GM12801 (cell line): ENCODE measurements around the gene C18orf54.

Source experiments
- CTCF ChIP-seq: IDR thresholded peaks from one replicate; pipeline ENCODE4 v1.5.1; 2011; ENCODE audit warnings: control low read depth; ENCODE audit not compliant: insufficient read length; ENCODE audit errors: extremely low read depth

Gene C18orf54

GRCh38 chr18:54335638-54336173, 22.0 kb upstream of the C18orf54 start:
- no peak for TF ChIP-seq CTCF

GRCh38 chr18:54338230-54338629, 19.5 kb upstream of the C18orf54 start:
- TF ChIP-seq CTCF = no peak

GRCh38 chr18:54351186-54351585, 6.5 kb upstream of the C18orf54 start:
- no peak for TF ChIP-seq CTCF

GRCh38 chr18:54357082-54357659, 535 bp upstream of the C18orf54 start:
- TF ChIP-seq CTCF = no peak

GRCh38 chr18:54358495-54359040, 862 bp downstream of the C18orf54 start:
- TF ChIP-seq CTCF = no peak

GRCh38 chr18:54359233-54359632, 1.5 kb downstream of the C18orf54 start:
- TF ChIP-seq CTCF = no peak

GRCh38 chr18:54360406-54360805, 2.7 kb downstream of the C18orf54 start:
- TF ChIP-seq CTCF = no peak

GRCh38 chr18:54378057-54378456, 20.4 kb downstream of the C18orf54 start:
- TF ChIP-seq CTCF = no peak
